Fibroblast of pulmonary artery (primary cell): ENCODE data around the gene NFKBIE.

Source experiments
- DNase-seq: peaks from one replicate; pipeline ENCODE4 v3.0.0-alpha.2; 2010; ENCODE audit warnings: low read depth
- H3K4me3 ChIP-seq: replicated peaks from 2 replicates; pipeline ENCODE4 v1.5.1; 2011; ENCODE audit warnings: low read depth, mild to moderate bottlenecking, control low read depth, low read length, moderate library complexity
- TF ChIP-seq, protein P1 (sequence below): IDR thresholded peaks from 2 replicates; pipeline ENCODE4 v1.5.1; 2011; ENCODE audit warnings: mild to moderate bottlenecking, control low read depth, low read length, inconsistent platforms; ENCODE audit errors: missing control alignments

Gene NFKBIE

DNA sequence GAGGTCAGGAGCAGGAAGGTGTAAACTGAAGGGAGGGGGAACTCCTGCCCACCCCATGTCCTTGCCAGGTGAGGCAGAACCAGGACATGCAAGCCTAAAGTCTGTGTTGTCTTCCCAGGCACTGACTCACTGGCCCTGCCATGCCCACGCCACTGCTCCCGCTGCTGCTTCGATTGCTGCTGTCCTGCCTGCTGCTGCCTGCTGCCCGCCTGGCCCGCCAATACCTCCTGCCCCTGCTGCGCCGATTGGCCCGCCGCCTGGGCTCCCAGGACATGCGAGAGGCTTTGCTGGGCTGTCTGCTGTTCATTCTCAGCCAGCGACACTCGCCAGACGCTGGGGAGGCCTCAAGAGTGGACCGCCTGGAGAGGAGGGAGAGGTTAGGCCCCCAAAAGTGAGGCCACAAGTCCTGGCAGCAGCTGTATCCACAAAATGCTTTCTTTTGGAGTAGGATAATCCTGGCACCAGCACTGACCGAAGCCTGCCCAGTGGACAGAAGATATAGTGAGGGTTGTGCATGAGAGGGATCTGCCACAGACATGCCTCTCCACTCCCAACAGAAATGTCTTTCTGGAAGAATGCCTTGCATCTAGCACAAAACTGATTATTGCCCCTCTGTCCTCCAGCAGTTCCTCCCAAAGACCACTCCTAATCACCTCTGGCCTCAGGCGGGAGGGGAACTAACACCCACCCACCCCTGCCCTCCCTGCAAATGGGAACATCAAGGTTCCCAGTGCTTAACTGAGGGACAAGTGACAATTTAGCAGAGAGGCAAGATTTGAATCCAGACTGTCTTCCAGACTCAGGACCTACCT lies 47.8 kb downstream of the NFKBIE start:
- no peak overlapping the region for H3K4me3 ChIP-seq
- TF ChIP-seq, protein P1, sequence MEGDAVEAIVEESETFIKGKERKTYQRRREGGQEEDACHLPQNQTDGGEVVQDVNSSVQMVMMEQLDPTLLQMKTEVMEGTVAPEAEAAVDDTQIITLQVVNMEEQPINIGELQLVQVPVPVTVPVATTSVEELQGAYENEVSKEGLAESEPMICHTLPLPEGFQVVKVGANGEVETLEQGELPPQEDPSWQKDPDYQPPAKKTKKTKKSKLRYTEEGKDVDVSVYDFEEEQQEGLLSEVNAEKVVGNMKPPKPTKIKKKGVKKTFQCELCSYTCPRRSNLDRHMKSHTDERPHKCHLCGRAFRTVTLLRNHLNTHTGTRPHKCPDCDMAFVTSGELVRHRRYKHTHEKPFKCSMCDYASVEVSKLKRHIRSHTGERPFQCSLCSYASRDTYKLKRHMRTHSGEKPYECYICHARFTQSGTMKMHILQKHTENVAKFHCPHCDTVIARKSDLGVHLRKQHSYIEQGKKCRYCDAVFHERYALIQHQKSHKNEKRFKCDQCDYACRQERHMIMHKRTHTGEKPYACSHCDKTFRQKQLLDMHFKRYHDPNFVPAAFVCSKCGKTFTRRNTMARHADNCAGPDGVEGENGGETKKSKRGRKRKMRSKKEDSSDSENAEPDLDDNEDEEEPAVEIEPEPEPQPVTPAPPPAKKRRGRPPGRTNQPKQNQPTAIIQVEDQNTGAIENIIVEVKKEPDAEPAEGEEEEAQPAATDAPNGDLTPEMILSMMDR: no peak
- DNase-seq: no peak

DNA sequence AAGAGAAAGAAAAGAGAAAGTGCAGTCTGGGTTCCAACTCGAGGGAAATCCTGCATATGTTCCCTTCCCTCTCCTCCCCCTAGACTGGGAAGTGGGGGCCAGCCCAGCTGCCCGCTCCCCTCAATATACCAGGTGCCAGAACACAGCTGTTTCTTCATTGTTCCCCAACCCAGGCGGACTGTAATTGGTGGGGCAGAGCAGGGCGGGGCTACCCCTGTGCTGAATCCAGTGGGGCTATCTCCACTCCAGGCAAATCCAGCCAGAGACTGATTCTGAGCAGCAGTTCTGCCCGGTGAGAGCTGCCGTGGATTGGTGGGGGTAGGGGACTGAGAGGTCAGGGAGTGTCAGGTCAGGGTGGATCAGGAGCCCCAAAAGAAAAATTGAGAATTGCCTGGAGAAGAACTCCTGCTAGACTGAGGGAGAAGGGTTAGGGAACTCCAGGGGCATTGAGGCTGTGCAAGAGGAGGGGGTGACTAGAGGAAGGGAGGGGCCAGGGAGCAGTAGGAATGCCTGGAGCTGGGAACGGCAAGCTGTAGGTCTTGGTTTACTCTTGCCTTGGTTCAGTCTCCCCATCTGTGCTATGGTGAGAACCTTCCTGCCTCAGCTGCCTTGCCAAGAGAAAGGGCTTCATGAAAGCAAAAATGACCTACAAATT lies 48.5 kb downstream of the NFKBIE start, which contains the start of gene MYMX:
Gene MYMX (plus strand): TSS at position 250 of the 655 bp plus-strand sequence. CDS start 546 bp downstream, outside the sequence.
- H3K4me3 ChIP-seq: no peak within 1 kb of the TSS
- TF ChIP-seq, protein P1: no peak
- no peak for DNase-seq

DNA sequence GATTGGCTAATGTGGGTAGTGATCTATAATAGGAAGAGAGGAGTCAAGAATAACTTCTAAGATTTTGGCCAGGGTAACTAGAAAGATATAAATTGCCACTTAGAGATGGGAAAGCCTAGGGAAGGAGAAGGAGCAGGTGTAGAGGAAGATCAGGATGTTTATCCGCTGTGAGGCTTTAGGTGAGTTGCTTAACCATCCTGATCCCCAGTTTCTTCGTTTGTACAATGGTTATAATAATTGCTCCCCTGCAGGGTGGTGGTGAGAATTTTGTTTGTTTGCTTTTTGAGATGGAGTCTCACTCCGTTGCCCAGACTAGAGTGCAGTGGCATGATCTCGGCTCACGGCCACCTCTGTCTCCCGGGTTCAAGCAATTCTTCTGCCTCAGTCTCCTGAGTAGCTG lies 51.0 kb downstream of the NFKBIE start:
- TF ChIP-seq, protein P1: no peak
- no peak for DNase-seq
- no peak overlapping the region for H3K4me3 ChIP-seq

DNA sequence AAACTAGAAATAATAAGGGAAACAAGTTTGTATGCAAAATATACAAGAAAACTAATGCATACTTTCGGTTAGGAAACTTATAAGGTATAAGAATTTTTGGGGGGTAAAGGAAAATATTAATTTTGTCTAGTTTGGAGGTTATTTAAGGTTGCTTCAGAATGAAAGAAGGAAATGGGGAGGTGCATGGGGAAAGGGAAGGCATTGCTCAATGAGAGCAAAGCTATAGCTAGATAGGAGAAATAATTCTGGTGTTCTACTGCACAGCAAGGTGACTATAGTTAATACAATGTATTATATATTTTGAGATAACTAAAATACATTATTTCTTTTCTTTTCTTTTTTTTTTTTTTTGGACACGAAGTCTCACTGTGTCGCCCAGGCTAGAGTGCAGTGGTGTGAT lies 54.1 kb downstream of the NFKBIE start:
- no peak for DNase-seq
- TF ChIP-seq, protein P1: no peak
- no peak overlapping the region for H3K4me3 ChIP-seq
